Lower lobe of right lung (tissue), 2 donors: Measurements from ENCODE around the gene C1QTNF9. TPM values are rescaled to one million over a fixed set of nuclear protein-coding genes. Genes with fewer than 3 reads are reported as not detected.
A peak's percentile ranks its signal among the peaks of the same experiment; 100 is the strongest.

ENCODE experiments used
- ATAC-seq, 2 donors: fragments of 200-7000 bp; cut with Tn5 transposase; one replicate each; pipeline ENCODE4 v1.9.1; 2020 to 2022; ENCODE audit warnings: mild to moderate bottlenecking in 2 of 2, moderate library complexity in 2 of 2
- DNase-seq: peaks from one replicate; pipeline ENCODE4 v3.0.0-alpha.2; 2020
- H3K27ac ChIP-seq: fragments of 200-600 bp; one replicate; pipeline ENCODE4 v1.8.0; 2022
- H3K27me3 ChIP-seq: fragments of 200-600 bp; one replicate; pipeline ENCODE4 v1.8.0; 2022; ENCODE audit warnings: low read depth
- H3K36me3 ChIP-seq: fragments of 200-600 bp; one replicate; pipeline ENCODE4 v1.8.0; 2022; ENCODE audit warnings: mild to moderate bottlenecking
- H3K4me1 ChIP-seq: fragments of 200-600 bp; one replicate; pipeline ENCODE4 v1.8.0; 2022
- H3K4me3 ChIP-seq: fragments of 200-600 bp; one replicate; pipeline ENCODE4 v1.8.0; 2022; ENCODE audit warnings: mild to moderate bottlenecking
- H3K9me3 ChIP-seq: fragments of 200-600 bp; one replicate; pipeline ENCODE4 v1.8.0; 2022
- intact Hi-C: fragments of 100-400 bp; cut with DNase I; formaldehyde crosslinking; loops from one replicate; pipeline ENCODE4 v1.11.0; 2022
- total RNA-seq: library from RNA; stranded (reverse); fragmentation: NEBNext Ultra II Directional; extraction: Animal tissue kit (Norgen Biotek cat#: 25700); gene quantifications from one replicate; pipeline ENCODE4 v1.2.1, GENCODE V29; 2021
- TF ChIP-seq, protein P1 (sequence below): fragments of 200-600 bp; IDR thresholded peaks from one replicate; pipeline ENCODE4 v1.8.0; 2022; ENCODE audit warnings: antibody characterized with exemption, mild to moderate bottlenecking
- donor health status: DM: no; HTN: yes; CAD: no; lungs with severe emphysema.

The C1QTNF9 gene
- total RNA-seq, 1 donor from 2014 or later: not detected

DNA sequence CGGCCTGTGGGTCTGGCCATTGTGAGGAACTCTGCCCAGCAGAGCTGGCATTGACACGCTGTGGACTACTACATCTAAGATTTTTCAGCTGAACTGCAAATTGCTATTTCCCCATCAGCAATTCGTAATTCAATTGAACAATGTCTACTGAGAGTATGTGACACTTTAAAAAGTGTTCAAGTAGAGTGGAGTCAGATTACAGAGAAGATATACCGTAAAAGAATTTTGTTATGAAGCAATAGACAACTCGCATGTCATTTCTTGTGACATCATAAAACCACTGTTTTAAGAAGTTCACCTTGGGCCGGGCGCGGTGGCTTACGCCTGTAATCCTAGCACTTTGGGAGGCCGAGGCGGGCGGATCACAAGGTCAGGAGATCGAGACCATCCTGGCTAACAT is 32.5 kb upstream of the C1QTNF9 start:
- no peaks in the 10 kb centered on the region for H3K9me3 ChIP-seq
- H3K36me3 ChIP-seq: no peaks in the 10 kb centered on the region
- intact Hi-C loops: no loop called here
- no peaks in the 10 kb centered on the region for H3K27me3 ChIP-seq
- H3K4me1 ChIP-seq: peaks cover 58% of the 10 kb centered on the region
- TF ChIP-seq, protein P1, sequence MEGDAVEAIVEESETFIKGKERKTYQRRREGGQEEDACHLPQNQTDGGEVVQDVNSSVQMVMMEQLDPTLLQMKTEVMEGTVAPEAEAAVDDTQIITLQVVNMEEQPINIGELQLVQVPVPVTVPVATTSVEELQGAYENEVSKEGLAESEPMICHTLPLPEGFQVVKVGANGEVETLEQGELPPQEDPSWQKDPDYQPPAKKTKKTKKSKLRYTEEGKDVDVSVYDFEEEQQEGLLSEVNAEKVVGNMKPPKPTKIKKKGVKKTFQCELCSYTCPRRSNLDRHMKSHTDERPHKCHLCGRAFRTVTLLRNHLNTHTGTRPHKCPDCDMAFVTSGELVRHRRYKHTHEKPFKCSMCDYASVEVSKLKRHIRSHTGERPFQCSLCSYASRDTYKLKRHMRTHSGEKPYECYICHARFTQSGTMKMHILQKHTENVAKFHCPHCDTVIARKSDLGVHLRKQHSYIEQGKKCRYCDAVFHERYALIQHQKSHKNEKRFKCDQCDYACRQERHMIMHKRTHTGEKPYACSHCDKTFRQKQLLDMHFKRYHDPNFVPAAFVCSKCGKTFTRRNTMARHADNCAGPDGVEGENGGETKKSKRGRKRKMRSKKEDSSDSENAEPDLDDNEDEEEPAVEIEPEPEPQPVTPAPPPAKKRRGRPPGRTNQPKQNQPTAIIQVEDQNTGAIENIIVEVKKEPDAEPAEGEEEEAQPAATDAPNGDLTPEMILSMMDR: no peak
- no peak for DNase-seq
- no peak for ATAC-seq
- H3K27ac ChIP-seq: no peak overlapping the region
- H3K4me3 ChIP-seq: no peak overlapping the region

DNA sequence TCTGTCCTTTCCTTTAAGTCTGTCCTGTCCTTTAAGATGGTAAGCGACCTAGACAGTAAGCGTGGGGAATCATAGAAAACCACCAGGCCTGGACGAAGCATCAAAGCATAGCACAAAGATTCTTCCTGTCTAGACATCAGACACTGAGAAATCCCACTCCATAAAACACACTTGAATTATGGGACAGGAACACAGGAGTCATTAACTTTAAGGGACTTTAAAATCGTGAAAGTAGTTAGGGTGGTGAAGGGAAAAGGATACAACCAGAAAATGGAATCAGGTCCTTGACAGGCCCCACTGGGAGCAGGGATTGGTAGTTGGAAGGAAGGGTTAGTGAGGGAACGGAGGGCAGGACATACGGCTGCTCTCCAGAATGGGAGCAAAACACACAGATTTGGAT is 31.6 kb upstream of the C1QTNF9 start:
- intact Hi-C loops: no loop called here
- peaks cover 6% of the 10 kb centered on the region for H3K36me3 ChIP-seq
- H3K4me1 ChIP-seq: peaks cover 57% of the 10 kb centered on the region
- no peak for ATAC-seq
- TF ChIP-seq, protein P1: no peak
- DNase-seq: no peak
- no peaks in the 10 kb centered on the region for H3K27me3 ChIP-seq
- H3K9me3 ChIP-seq: no peaks in the 10 kb centered on the region
- no peak overlapping the region for H3K4me3 ChIP-seq
- no peak overlapping the region for H3K27ac ChIP-seq

DNA sequence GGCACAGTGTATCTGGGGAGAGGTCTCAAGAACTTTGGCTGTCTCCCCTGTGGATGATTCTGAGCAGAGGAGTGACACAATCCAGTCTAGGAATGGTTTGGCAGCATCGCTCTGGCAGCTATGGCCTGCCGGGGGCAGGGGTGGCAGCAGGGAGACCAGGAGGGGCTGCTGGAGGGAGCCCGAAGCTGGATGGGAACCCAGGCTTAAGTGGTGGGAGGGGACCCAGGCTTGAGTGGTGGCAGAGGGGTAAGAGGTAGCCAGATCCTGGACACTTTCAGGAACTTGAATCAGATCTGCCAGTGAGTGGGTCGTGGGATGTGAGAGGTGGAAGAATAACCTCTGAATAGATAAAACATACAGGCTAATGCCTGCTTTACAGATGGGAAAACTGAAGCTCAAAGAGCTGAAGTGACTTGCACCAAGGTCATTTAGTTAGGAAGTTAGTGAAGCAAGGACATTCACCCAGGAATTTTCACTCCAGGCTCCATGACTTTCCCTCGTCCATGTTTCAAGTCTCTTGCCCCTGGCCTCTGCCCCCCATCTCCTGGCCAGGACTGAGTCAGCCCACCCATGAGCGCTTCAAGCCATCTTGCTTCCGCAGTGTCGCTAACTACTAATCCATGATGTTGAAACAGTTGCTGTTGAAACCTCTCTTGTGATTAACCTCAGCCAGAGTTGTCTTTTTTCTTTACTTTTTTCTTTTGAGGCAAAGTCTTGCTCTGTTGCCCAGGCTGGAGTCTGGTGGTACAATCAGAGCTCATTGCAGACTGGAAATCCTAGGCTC is 29.9 kb upstream of the C1QTNF9 start:
- H3K36me3 ChIP-seq: peaks cover 17% of the 10 kb centered on the region
- peak overlapping the region; percentile 61 for H3K27ac ChIP-seq
- ATAC-seq: peak; percentile 51 to 54
- intact Hi-C loops: no loop called here
- no peak for DNase-seq
- H3K4me3 ChIP-seq: no peak overlapping the region
- TF ChIP-seq, protein P1: no peak
- H3K4me1 ChIP-seq: peaks cover 52% of the 10 kb centered on the region
- no peaks in the 10 kb centered on the region for H3K9me3 ChIP-seq
- H3K27me3 ChIP-seq: no peaks in the 10 kb centered on the region

DNA sequence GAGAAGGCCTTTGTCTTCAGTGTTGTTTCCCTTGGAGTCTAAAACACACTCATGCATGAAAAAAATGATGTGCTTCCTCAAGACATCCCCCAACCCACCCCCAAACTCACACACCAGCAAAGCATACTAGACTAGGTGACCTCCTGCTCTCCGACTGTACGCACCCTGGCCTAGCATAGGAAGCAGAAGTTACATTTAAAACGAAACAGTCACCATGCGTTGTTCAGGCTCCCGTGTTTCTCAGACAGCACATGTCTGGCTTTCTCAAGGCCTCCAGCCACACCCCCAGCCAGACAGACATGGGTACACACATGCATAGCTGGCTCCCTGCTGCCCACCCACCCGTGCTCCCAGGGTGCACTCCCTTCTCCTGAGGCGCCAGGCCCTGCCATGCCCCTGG is 28.7 kb upstream of the C1QTNF9 start:
- Histone ChIP-seq H3K4me1 (peaks cover 40% of the 10 kb centered on the region), H3K4me3 (no peak overlapping the region), H3K9me3 (no peaks in the 10 kb centered on the region), H3K36me3 (peaks cover 29% of the 10 kb centered on the region), H3K27ac (peak overlapping the region; percentile 61), H3K27me3 (no peaks in the 10 kb centered on the region)
- TF ChIP-seq, protein P1: no peak
- intact Hi-C loops: no loop called here
- peak; percentile 78 to 81 for ATAC-seq
- peak; percentile 83 for DNase-seq

DNA sequence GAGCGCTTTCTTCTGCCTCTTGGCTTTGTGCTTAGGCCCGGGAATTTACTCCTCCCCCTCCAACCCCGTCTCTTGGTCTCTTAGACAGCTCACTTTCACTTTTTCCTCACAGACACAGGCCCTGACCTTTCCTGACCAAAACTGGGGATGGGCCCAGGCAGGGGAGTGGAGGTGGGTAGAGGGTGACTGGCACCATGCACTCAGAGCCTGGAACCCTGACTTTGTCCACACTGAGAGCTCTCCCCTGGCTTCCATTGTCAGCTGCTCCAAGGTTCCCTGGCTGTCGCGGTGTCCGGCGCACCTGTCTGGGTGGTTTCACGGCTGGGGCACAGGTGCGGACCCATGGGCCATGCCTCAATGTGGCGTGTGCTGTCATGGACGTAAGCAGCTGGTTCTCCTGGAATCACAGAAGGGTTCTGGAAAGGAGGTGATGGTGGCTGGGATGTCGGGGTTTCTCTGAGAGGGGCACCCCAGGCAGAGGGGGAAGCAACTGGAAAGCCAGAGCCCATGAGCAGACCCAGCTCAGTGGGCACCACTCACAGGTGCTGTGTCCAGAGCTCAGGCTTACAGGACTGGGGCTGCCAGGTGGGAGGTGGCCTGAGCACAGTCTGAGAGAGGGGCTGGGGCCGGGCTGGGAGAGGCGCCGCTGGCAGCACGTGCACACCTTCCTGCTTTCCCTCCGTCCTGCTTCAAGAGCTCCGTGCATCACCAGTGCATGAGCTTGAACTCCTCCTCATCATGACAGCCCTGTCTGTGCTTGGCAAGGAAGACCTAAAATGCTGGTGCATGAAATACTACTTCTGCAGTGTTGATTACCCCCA is 28.0 kb upstream of the C1QTNF9 start:
- intact Hi-C loops: no loop called here

More for the DNA sequence above, 28.0 kb upstream of the C1QTNF9 start:
- peaks cover 36% of the 10 kb centered on the region for H3K36me3 ChIP-seq
- TF ChIP-seq, protein P1: no peak
- DNase-seq (no peak), ATAC-seq (peak in 1 of 2 donors; percentile 36)
- H3K27me3 ChIP-seq: no peaks in the 10 kb centered on the region
- peak overlapping the region; percentile 49 for H3K27ac ChIP-seq
- H3K4me1 ChIP-seq: peaks cover 35% of the 10 kb centered on the region
- no peaks in the 10 kb centered on the region for H3K9me3 ChIP-seq
- no peak overlapping the region for H3K4me3 ChIP-seq
